ENCODE measurements around the gene TAOK3. TPM values are rescaled to one million over a fixed set of nuclear protein-coding genes. Genes with fewer than 3 reads are reported as not detected.
A peak's percentile ranks its signal among the peaks of the same experiment; 100 is the strongest.

TAOK3 gene
- total RNA-seq, 1 donor from 2014 or later = 10.4 TPM

DNA sequence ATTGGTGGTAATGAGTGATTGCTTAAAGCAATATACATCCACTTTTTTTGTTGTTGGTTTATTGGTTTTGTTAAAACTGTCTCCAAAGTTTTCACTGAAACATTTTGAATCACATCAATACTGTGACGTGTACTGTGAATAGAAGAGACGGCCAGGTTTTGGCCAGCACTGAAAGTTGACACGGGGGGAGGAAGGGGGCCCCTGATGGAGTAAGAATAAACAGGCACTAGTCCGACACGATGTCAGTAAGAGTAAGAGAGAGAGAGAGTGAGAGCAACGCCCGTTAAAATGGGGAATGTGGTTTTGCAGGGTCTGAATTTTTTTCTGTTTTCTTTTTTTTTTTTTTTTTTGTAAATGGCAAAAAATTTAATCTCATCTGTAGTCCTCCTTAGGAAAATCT, 222.1 kb downstream of the TAOK3 start:
- DNase-seq (ENCODE audit: low read depth) = no peak
- H3K4me3 ChIP-seq (ENCODE audit: low read depth, low read length) = no peak overlapping the region
- TF ChIP-seq, protein P1, sequence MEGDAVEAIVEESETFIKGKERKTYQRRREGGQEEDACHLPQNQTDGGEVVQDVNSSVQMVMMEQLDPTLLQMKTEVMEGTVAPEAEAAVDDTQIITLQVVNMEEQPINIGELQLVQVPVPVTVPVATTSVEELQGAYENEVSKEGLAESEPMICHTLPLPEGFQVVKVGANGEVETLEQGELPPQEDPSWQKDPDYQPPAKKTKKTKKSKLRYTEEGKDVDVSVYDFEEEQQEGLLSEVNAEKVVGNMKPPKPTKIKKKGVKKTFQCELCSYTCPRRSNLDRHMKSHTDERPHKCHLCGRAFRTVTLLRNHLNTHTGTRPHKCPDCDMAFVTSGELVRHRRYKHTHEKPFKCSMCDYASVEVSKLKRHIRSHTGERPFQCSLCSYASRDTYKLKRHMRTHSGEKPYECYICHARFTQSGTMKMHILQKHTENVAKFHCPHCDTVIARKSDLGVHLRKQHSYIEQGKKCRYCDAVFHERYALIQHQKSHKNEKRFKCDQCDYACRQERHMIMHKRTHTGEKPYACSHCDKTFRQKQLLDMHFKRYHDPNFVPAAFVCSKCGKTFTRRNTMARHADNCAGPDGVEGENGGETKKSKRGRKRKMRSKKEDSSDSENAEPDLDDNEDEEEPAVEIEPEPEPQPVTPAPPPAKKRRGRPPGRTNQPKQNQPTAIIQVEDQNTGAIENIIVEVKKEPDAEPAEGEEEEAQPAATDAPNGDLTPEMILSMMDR (conservative IDR thresholded peaks at IDR 0.05; ENCODE audit: low read depth, low read length) = no peak

DNA sequence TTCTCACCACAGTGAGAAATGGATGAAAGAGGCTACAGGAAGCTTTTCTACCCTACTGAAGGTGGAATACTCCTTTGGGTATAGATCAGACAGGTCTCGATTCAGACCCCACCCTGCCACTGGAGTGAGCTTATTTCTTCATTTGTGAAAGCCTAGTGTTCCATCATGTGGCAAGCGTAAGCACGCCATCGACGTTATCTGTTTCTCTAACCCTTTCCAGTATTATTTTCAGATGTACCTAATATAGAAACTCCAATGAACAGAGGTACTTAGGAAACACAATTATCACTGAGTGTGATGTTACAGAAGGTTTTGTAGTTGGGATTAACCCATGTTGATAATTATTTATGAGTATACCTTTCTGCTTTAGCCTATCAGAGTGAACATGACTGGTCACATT, 224.4 kb downstream of the TAOK3 start:
- TF ChIP-seq, protein P1 (conservative IDR thresholded peaks at IDR 0.05; ENCODE audit: low read depth, low read length) = no peak
- no peak for DNase-seq (ENCODE audit: low read depth)
- H3K4me3 ChIP-seq (ENCODE audit: low read depth, low read length) = no peak overlapping the region

DNA sequence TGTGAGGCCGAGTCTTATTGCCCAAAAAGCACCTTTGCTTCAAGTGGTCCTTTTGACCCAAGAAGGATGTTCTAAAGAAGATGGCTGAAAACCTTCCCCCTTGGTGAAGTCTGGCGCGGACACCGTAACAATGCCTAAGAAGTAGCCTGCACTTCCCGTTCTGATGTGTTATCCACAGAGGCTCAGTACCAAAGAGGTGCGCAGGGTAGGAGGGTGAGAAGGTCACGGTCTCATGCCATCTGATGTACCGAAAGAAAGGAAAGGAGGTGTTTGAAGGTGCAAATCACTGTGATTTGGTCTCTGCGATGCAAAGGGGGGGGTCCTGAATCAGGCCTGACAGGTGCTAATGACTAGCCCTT, 226.9 kb downstream of the TAOK3 start:
- DNase-seq (ENCODE audit: low read depth) = no peak
- TF ChIP-seq, protein P1 (conservative IDR thresholded peaks at IDR 0.05; ENCODE audit: low read depth, low read length) = no peak
- no peak overlapping the region for H3K4me3 ChIP-seq (ENCODE audit: low read depth, low read length)

DNA sequence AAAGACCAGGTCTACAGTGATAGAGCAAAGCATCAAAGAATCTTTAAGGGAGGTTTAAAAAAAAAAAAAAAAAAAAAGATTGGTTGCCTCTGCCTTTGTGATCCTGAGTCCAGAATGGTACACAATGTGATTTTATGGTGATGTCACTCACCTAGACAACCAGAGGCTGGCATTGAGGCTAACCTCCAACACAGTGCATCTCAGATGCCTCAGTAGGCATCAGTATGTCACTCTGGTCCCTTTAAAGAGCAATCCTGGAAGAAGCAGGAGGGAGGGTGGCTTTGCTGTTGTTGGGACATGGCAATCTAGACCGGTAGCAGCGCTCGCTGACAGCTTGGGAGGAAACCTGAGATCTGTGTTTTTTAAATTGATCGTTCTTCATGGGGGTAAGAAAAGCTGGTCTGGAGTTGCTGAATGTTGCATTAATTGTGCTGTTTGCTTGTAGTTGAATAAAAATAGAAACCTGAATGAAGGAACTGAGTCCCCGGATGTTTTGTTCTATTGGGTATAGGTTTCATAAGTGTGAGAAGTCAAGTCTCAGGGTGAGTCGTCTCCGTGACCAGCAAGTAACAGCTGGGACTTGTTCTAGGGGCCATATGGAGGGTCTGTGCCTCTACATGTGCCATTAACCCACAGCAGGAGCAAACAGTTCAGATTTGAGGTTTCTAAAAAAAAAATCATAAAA, 227.5 kb downstream of the TAOK3 start:
- no peak for DNase-seq (ENCODE audit: low read depth)
- no peak overlapping the region for H3K4me3 ChIP-seq (ENCODE audit: low read depth, low read length)
- TF ChIP-seq, protein P1 (conservative IDR thresholded peaks at IDR 0.05; ENCODE audit: low read depth, low read length) = no peak

DNA sequence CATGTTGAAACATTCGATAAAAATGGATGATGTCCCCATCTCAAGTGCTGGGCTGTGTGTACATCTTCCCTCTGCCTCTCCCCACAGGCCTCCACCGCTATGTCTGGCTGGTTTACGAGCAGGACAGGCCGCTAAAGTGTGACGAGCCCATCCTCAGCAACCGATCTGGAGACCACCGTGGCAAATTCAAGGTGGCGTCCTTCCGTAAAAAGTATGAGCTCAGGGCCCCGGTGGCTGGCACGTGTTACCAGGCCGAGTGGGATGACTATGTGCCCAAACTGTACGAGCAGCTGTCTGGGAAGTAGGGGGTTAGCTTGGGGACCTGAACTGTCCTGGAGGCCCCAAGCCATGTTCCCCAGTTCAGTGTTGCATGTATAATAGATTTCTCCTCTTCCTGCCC, 228.2 kb downstream of the TAOK3 start:
- TF ChIP-seq, protein P1 (conservative IDR thresholded peaks at IDR 0.05; ENCODE audit: low read depth, low read length) = no peak
- H3K4me3 ChIP-seq (ENCODE audit: low read depth, low read length) = no peak overlapping the region
- DNase-seq (ENCODE audit: low read depth) = no peak

DNA sequence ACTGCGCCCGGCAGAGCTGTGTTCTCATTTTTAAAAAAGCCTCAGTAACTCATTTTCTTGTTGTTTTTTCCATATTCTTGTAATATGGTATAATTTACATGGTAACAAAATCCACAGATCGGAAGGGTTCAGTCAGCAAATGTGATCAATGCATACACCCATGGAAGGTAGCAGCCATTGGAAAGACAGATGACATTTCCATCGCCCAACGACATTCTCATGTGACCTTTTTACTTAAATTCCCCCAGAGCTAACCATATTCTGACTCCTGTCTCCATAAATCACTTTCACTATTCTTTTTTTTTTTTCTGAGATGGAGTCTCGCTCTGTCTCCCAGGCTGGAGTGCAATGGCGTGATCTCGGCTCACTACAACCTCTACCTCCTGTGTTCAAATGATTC, 231.9 kb downstream of the TAOK3 start:
- TF ChIP-seq, protein P1 (conservative IDR thresholded peaks at IDR 0.05; ENCODE audit: low read depth, low read length) = no peak
- no peak for DNase-seq (ENCODE audit: low read depth)
- no peak overlapping the region for H3K4me3 ChIP-seq (ENCODE audit: low read depth, low read length)

DNA sequence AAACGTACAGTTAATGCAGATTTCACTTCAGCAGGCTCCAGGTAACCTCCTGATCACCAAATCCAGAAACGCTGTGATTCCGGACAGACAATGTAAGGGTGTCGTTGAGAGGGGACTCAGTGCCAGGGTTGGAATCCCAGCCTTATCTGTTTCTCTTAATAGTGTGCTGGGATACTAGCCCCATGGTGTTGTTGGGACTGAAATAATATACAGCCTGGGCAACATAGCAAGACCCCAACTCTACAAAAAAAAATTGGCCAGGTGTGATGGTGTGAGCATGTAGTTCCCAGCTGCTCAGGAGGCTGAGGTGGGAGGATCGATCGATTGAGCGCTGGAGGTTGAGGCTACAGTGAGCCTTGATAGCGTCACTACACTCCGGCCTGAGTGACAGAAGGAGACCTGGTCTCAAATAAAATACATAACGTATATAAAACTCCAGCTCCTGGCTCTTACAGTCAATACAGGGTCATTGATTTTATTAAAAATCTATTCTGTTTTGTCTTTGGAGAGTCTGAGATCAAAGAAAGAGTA, 235.5 kb downstream of the TAOK3 start:
- TF ChIP-seq, protein P1 (conservative IDR thresholded peaks at IDR 0.05; ENCODE audit: low read depth, low read length) = no peak
- no peak for DNase-seq (ENCODE audit: low read depth)
- peak overlapping the region; percentile 94 for H3K4me3 ChIP-seq (ENCODE audit: low read depth, low read length)

All from epithelial cell of proximal tubule (primary cell).